Fibroblast of lung (primary cell): Measurements from ENCODE around the gene LPIN3.

Source experiments
- CTCF ChIP-seq, 2 donors: IDR thresholded peaks in 1 of 2; conservative IDR thresholded peaks in 1 of 2; 1 replicate in 1 of 2; 2 replicates in 1 of 2; pipeline ENCODE4 v1.5.1; 2011 to 2012; ENCODE audit warnings: low read length in 2 of 2, control low read depth in 1 of 2, inconsistent platforms in 1 of 2, low read depth in 1 of 2, mild to moderate bottlenecking in 1 of 2
- EZH2 ChIP-seq: IDR thresholded peaks from 2 replicates; pipeline ENCODE4 v1.5.1; 2012; ENCODE audit warnings: low read length, control low read depth, mild to moderate bottlenecking; ENCODE audit errors: missing control alignments

DNA sequence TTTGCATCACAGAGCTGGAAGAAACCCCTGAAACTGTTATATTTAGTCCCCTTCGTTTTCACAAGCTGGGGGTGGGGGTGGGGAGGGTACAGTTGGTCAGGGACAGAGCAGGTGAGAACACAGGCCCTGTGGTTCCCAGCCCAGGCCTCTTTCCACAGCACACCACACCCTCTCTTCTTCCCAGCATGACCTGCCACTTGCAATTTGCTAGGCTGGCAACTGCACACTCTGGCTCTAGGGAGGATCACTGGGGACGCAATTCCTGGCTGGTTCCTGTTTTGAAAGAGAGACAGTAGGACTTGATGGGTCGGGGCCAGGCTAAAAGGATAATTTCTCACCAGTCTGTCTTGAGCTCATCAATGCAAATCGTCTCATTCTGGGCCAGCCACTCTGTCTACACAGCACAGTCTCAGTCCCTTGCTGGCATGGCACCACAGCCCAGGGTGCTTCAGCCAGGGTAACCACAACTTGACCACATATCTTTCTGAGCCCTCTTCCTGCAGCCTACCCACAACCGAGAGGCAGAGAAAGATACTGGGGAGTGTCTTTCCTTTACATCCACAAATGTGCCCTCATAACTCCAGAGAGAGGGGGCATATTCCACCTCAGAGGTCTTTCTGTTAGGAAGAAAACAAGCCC lies 67.7 kb downstream of the LPIN3 start:
- TF ChIP-seq CTCF (conservative IDR thresholded peaks at IDR 0.05 in 1 of 2, IDR thresholded peaks at IDR 0.05 in 1 of 2; ENCODE audit: low read depth in 1 of 2, low read length in 2 of 2) (no peak), EZH2 (no peak)
